GM19468 (cell line): ENCODE results near the gene FREM3.
"Not testable (repeated sequence)": the region's sequence is repeated elsewhere in the genome, so short reads cannot be mapped to it uniquely, and the experiment has no call there.

Experiments used
- ATAC-seq: cut with Tn5 transposase; IDR thresholded peaks from one replicate; pipeline ENCODE4 v1.9.1; 2021; ENCODE audit warnings: mild to moderate bottlenecking, moderate library complexity, moderate number of reproducible peaks; ENCODE audit not compliant: unreplicated experiment; ENCODE audit errors: extremely low read depth

Gene FREM3

DNA sequence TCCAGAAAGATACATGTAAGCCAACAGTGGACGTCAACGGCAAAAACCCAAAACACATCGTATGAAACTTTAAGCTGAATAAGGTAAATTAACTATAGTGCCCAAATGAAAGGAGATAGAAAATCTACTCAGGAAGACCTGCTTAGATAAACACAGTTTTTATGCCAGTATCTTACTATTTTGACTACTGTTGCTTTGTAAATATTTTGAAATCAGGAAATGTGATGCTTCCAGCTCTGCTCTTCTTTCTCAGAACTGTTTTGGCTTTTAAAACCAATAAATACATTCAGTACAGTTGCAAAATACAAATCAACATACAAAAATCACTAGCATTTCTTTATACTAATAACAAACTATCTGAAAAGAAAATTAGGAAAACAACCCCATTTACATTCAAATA lies 103.2 kb downstream of the FREM3 start:
- ATAC-seq = no peak

DNA sequence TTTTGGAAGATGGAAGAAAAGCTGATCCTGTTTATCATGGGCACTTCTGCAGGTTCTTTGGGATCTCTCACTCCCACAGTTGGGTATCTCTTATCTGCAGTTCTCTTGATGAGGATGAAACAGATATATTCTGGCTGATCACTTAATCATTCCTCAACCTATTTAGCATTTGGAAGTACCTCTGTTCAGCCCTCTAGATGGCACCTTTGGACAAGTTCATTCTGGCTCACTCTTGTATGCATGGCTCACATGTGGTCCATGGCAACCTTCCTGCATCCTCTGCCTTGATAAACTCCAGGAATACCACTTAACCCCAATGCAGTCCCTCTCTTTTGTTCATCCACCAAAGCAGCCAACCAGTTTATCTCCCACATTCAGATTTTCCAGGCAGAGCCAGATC lies 112.8 kb downstream of the FREM3 start:
- no peak for ATAC-seq

DNA sequence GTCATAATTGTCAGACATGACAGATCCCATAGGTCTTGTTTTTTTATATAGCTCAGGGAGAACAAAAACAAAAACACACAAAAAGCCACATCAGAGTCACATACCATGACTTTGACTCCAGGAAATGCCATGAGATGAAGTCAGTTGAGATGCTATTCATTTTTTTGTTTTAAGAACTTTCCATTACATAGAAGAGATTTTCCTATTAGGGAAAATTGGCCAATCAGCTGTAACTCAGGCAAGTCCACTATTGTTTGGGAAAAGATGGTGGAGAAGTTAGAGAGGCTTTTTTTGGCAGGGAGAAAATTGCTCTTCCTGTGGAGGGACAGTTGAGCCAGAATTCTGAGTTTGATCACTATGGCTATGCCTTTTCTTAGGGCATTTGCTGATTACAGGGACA lies 114.4 kb downstream of the FREM3 start:
- no peak for ATAC-seq

DNA sequence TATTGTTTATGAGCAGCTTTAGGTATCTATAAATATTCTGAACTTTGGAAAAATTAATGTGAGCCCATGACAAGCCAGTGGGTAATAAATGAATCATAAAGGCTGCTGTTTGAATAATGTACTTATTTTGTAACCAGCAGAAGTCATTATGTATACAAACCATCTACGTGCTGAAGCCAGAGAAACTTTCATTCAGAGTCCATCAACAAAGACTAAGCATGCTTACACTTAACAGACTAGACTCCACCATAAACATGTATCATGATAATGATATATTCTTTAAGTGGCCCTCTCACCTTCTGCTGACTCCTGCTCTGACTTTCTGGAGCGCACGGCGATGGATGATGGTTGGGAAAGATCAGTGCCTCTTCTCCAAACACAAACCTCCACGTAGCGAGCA lies 114.9 kb downstream of the FREM3 start:
- ATAC-seq = no peak

DNA sequence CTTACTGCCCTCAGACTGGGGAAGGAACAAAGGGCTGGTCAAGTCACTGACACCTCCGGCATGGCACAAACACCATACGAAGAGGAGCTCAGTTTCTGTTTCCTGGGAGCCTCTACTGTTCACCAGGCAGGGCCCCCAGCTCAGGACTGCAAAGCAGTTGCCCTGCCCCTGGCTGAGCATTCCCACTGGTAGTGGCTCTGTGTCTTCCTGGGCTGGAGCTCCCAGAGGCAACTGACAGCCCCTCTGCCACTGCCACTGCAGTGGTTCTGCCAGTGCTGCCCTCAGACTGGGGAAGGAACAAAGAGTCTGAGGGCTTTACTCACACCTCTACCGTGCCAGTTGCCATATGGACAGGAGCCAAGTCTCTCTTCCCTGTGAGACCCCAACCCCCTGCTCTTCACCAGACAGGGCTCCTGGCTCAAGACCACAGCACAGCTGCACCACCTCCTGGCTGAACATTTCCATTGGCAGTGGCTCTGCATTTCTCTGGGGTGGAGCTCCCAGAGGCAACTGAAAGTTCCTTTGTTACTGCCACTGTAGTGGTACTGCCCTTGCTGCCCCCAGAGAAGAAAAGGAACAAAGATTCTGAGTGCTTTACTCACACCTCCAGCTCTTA lies 119.0 kb downstream of the FREM3 start:
- no peak for ATAC-seq

DNA sequence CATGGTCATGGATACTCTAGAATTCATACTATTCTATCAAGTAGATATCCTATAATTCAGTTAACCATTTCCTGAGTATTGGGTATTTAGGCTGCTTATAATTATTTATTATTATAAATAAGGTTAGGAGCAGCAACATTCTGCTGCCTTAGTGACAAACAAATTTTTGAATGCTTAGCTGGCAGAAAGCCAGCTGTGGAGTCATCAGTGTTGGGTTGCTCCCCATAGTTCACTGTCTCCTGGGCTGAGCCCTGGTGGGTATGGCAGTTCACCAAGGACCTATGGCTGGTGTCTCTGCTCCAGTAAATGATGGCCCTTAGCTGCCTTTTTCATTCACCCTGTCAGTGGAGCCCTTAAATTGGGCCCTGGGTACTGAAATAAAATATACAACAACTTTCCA lies 125.1 kb downstream of the FREM3 start:
- no peak for ATAC-seq

DNA sequence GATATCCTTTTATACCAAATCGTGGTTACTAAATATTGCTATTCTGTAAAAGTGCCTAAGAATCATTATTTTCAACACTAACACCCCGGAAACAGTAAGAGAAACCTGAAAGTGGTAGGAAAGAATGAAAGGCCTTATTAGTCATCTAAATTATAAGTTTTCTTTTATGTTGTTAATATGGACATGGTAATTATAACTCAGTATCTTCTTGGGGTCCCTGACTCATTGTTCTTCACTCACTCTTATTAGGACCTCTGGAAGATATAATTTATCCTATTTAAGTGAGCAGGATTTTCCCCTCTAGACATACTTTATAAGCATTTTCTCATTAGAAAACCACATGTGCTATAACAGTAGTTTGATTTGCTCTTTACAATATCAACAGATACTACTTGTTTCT lies 136.0 kb downstream of the FREM3 start:
- no peak for ATAC-seq

DNA sequence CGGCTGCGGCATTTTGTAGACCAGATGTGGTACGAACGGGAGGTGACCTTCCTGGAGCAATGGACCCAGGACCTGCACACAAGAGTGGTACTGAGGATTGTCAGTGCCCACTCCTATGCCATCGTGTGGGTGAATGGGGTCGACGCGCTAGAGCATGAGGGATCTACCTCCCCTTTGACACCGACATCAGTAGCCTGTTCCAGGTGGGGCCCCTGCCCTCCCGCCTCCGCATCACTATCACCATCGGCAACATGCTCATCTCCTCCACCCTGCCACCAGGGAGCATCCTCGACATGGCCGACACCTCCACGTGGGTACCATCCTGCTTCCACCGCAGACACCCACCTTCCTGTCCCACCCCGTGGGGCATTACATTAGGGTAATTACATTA lies 140.7 kb downstream of the FREM3 start:
- ATAC-seq = no peak

DNA sequence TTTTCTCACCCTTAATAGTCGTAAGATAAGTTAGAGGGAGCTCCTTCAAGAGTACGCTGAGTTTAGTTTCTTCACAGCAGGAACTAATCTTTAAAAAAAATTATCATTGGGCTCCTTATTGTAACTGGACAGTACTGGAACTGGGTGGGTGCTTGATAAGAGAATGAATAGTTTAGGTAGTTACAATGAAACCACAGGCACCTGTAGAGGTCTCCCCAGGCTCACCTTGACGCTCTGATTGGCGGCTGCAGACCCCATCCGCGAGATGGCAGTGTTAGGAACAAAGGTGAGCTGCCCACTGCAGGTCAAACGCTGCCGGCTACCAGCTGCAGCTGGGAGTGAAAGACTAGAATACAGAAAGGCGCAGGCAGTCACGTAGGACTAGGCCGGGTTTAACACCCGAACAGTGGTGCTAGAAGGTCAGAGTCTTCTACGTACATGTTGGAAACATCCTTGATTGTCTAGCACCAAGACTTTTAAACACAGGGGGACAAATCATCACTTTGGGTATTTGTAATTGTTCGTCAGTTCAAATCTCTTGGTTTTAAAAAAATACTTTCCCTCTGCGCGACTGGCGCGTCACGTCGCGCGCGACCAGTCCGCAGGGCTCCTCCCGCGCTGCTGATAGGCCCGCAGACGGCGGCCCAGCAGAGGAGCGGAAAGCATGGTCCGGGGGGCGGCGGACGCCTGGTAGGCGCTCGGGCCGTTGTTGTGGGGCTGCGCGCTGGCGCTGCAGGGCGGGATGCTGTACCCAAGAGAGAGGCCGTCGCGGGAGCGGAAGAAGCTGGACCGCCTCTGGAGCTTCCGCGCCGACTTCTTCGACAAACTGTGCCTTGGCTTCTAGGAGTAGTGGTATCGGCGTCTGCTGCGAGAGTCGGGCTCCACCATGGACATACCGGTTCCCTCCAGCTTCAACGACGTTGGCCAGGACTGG lies 141.4 kb downstream of the FREM3 start:
- peak; percentile 89 for ATAC-seq

DNA sequence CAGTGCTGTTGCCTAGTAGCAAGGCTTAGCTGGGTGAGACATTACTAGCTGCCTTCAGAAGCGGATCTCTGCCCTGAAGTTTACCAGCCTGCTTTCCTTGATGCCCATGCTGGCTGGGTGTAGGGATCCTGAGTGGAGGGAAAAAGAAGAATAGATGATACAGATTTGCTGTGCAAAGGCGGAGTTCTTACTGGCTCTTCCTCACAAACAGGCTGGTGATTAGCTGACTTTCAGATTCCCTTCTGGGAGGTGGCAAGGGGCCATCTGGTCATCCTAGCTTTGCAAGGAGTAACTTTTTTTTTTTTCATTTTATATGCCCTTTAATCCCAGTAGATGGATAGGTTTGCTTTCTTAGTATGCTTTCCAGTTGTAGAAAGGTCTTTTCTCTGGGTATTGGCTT lies 142.2 kb downstream of the FREM3 start:
- no peak for ATAC-seq

DNA sequence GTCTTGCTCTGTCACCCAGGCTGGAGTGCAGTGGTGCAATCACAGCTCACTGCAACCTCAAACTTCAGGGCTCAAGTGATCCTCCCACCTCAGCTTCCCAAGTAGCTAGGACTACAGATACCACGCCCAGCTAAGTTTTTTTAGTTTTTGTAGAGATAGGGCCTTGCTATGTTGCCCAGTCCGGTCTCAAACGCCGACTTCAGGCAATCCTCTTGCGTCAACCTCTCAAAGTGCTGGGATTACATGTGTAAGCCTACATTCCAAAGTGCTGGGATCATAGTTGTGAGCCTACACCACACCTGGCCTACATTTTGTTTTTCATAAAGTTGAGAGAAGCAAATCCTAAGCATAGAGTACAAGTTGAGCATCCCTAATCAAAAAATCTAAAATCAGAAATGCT lies 144.8 kb downstream of the FREM3 start:
- ATAC-seq = no peak

DNA sequence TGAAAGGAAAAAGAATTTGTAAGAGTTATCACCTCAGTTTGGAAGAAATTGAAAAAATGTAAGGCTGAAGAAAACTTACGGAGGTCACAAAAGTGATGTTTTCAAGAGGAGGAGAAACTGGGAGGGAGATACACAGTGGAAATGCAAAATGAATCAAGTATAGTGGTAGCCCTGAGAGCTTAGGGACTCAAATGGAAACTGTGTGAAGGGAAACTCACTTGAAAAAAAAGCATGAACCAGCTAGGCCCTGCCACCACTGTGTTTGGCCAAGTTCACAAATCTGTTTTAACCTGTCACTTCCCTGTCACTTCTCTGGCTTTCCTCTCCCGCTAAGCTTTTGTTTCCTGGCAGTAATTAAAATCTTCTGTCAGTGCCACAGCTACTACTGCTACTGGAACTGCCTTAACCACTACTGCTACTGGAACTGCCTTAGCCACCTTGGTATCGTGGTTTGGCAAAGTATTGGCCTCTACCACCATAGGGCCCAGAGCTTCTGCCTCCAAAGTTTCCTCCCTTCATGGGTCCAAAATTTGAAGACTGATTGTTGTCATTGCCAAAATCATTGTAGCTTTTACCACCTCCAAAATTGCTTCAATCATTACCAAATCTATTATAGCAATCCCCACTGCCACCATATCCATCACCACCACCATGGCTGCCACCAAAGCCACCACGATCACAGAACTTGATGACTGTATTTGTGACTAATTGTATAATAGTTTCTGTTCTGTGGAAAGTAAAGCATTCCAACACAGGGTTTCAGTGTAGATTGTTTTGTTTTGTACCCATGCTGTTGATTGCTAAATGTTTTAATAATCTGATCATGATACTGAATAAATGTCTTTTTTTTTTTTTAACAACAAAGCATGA lies 145.5 kb downstream of the FREM3 start:
- peak; percentile 23 for ATAC-seq

DNA sequence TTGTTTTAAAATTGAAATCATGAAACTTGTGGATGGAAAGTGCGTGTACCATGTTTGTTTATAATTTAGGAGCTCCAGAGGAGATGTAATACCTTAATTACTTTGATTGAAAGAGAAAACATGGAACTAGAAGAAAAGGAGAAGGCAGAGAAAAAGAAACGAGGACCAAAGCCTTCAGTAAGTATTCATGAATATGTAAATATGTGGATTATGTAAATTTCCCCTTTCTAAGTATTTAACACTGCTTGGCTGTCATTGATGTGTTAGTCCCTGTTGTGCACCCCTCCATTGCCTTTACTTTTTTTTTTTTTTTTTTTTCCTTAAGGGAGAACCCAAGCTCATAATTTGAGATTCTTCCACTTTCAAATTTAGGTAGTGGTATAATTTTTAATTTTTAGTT lies 150.5 kb downstream of the FREM3 start:
- ATAC-seq = no peak

DNA sequence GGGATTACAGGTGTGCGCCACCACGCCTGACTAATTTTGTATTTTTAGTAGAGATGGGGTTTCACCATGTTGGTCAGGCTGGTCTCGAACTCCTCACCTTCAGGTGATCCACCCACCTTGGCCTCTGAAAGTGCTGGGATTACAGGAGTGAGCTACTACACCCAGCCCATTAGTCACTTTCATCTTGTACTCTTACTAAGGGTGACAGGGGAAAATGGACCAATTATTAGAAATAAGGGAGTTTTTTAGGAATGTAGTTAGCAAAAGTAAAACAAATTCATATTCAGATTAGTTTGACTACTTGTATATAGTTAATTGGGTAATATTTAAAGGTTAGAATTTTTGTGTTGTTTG lies 160.8 kb downstream of the FREM3 start:
- no peak for ATAC-seq

DNA sequence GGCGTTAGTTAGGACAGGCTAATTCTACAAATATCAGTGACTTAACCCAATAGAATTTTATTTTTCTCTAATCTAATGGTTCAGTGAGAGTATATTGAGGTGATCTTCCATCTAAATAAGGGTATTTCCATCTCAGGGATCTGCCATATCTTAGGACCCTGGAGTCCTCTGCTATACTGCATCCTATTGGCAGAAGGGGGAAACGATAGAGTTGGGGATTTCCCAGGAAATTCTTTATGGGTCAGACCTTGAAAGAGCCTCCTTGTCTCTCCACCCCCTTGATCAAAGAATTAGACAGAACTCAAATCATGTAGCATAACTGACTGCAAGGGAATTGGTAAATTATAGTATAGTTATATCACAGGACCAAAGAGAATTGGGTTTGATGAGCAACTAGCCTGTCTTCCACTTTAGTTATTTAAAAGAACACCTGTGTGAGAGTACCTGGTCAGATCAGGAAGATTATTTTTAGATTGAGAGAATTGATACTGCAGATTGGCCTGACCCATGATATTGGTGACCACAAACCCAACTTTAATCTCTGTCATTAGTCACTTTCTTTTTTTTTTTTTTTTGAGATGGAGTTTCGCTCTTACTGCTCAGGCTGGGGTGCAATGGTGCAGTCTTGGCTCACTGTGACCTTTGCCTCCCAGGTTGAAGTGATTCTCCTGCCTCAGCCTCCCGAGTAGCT lies 161.4 kb downstream of the FREM3 start:
- ATAC-seq = no peak

DNA sequence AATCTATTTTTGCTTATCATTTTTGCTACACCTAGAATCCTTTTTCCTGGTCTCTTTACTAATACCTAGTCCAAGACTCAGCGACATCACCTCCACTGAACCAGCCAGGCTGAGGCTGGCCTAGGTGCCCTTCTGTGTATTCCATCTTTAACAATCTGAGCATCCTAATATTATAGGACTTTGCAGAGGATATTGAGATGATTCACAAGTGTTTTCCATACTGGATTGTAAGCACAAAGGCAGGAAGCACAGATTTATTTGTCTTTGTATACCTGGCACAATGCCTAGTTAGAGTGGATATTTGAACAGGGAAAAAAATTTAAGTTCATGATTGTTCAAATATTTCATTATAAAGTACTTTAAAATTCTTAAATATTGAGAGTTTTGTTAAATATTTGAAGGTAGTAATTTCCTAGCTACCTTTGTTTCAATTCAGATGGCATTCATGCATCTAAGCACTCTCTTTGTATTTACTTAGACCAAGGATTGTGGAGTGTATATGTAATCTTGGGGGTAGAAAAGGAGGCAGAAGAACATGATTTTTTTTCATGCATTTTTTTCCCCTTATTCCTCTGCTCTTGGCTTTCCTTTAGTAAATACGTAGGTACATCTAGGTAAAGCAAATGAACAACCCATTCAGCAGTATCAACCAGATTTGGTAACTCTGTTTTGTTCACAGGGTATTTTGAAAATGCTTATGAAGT lies 168.5 kb downstream of the FREM3 start:
- no peak for ATAC-seq

DNA sequence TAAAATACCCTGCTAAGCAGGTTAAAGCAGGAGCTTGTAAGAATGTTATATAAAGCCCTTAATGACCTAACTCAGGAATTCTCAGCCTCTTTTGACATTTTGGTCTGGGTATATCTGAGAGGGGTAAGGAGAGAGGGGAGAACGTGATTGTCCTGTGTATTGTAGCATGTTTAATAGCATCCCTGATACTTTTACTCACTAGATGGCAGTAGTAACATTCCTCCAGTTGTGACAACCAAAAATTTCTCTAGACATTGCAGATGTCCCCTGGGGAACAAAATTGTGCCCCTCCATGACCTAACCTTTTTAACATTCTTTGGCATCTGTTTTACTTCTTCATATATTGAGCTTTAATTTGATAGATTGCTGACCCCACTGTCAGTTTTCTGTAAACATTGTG lies 169.1 kb downstream of the FREM3 start:
- ATAC-seq = no peak

DNA sequence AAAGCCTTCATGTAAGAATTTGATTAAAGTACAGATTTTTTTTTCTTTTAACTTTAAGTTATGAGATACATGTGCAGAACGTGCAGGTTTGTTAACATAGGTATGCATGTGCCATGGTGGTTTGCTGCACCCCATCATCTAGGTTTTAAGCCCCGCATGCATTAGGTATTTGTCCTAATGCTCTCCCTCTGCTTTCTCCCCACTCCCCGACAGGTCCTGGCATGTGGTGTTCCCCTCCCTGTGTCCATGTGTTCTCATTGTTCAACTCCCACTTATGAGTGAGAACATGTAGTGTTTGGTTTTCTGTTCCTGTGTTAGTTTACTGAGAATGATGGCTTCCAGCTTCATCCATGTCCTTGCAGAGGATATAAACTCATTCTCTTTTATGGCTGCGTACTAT lies 172.4 kb downstream of the FREM3 start:
- not testable (repeated sequence) for ATAC-seq
